ENCODE data around the gene PPP1R36. TPM values are rescaled to one million over a fixed set of nuclear protein-coding genes. Genes with fewer than 3 reads are reported as not detected.

PPP1R36 gene
- total and polyA plus RNA-seq, 2 of the 13 experiments (the other 11 are each of a cell fraction or from before 2014, with no cell fraction given): 0.11 to 0.17 TPM

DNA sequence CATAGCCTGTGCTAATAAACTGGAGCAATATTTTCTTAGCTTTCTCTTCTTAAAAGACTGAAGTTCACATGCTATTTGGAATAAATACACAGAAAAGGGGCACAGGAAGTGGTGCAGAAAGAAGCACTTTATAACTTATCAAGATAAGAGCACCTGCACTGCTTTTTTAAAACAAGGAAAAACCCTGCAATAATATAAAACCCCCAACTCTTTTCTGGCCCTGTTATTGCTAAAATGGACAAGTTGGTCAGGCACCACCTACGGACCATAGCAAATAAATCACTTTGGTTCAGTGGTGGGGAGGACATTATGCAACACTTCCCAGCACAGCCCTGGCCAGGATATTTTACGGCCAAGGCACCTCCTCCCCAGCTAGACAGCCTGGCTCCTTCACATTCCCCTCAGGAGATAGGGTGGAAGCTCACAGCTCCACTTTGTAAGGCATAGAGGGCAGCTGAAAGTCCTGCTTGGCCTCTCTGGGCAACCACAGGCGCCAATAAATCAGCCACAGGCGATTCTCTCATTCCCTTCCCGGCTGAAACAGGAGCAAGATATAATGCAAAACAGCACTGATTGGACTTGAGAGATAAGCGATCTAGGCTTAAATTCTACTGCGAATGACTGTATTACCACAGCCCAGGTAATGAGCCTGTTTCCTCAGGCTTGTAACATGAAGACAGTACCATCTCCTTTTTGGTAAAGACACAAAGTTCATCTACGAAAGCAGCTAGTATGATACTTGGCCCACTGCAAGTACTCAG lies 48.2 kb upstream of the PPP1R36 start (continued):
- TF ChIP-seq KAT7 (CRISPR knock-in tag; IDR thresholded peaks at IDR 0.05; ENCODE audit: borderline replicate concordance) (0 out of 2 replicates have a peak, but pooled peaks have one; percentile 37), MAZ (IDR thresholded peaks at IDR 0.05; ENCODE audit: borderline replicate concordance, low read depth, low read length) (no peak), MAZ (CRISPR knock-in tag; IDR thresholded peaks at IDR 0.05; ENCODE audit: low read depth) (0 out of 2 replicates have a peak, but pooled peaks have one; percentile 5), ZNF335 (CRISPR knock-in tag; IDR thresholded peaks at IDR 0.05) (0 out of 2 replicates have a peak, but pooled peaks have one; percentile 38), TEF (CRISPR knock-in tag; IDR thresholded peaks at IDR 0.05) (peak; percentile 94), ZNF766 (CRISPR knock-in tag; IDR thresholded peaks at IDR 0.05; ENCODE audit: borderline replicate concordance) (no peak), CENPT (CRISPR knock-in tag; IDR thresholded peaks at IDR 0.05; ENCODE audit: low read depth) (no peak), RARA (CRISPR knock-in tag; IDR thresholded peaks at IDR 0.05) (peak; percentile 17; the same call in 1 of the 2 replicates), ARID2 (CRISPR knock-in tag; IDR thresholded peaks at IDR 0.05; ENCODE audit: borderline replicate concordance) (no peak), SETDB1 (CRISPR knock-in tag; IDR thresholded peaks at IDR 0.05; ENCODE audit: borderline replicate concordance) (no peak), ZNF44 (CRISPR knock-in tag; IDR thresholded peaks at IDR 0.05) (no peak), RXRB (CRISPR knock-in tag; IDR thresholded peaks at IDR 0.05; ENCODE audit: borderline replicate concordance) (peak; percentile 23; the same call in 1 of the 2 replicates), ZNF256 (CRISPR knock-in tag; conservative IDR thresholded peaks at IDR 0.05) (no peak), HMG20B (CRISPR knock-in tag; conservative IDR thresholded peaks at IDR 0.05) (peak; percentile 71; the same call in 1 of the 2 replicates), NR3C1 (CRISPR knock-in tag; IDR thresholded peaks at IDR 0.05) (no peak), TARDBP (CRISPR knock-in tag; IDR thresholded peaks at IDR 0.05) (peak; percentile 24; the same call in 1 of the 2 replicates), THAP11 (CRISPR knock-in tag; IDR thresholded peaks at IDR 0.05) (0 out of 2 replicates have a peak, but pooled peaks have one; percentile 20), JDP2 (CRISPR knock-in tag; IDR thresholded peaks at IDR 0.05; ENCODE audit: borderline replicate concordance) (no peak), PITX1 (CRISPR knock-in tag; IDR thresholded peaks at IDR 0.05) (0 out of 2 replicates have a peak, but pooled peaks have one; percentile 25), SRY (CRISPR knock-in tag; IDR thresholded peaks at IDR 0.05) (no peak), ZGPAT (CRISPR knock-in tag; IDR thresholded peaks at IDR 0.05) (peak; percentile 41; the same call in 1 of the 2 replicates), XRCC5 (optimal IDR thresholded peaks at IDR 0.05; ENCODE audit: low read length) (peak; percentile 15), ZNF792 (CRISPR knock-in tag; IDR thresholded peaks at IDR 0.05) (0 out of 2 replicates have a peak, but pooled peaks have one; percentile 42), ZHX1 (CRISPR knock-in tag; IDR thresholded peaks at IDR 0.05; ENCODE audit: low read depth) (0 out of 2 replicates have a peak, but pooled peaks have one; percentile 34), RORA (CRISPR knock-in tag; IDR thresholded peaks at IDR 0.05) (no peak), ZNF629 (CRISPR knock-in tag; conservative IDR thresholded peaks at IDR 0.05) (peak; percentile 72)

Measured in HepG2 (cell line).